Psoas muscle (tissue), 8 donors: ENCODE data around the gene FADS2. TPM values are rescaled to one million over a fixed set of nuclear protein-coding genes. Genes with fewer than 3 reads are reported as not detected.
A peak's percentile ranks its signal among the peaks of the same experiment; 100 is the strongest.

ENCODE experiments used
- ATAC-seq, 4 donors: fragments of 200-7000 bp; cut with Tn5 transposase; one replicate each; pipeline ENCODE4 v1.9.1; 2020; ENCODE audit warnings: moderate library complexity in 3 of 4, mild to moderate bottlenecking in 2 of 4
- DNase-seq, 2 donors: peaks; one replicate each; pipeline ENCODE4 v3.0.0-alpha.2; 2020
- H3K27ac ChIP-seq: fragments of 200-600 bp; one replicate; pipeline ENCODE4 v1.8.0; 2022
- H3K27me3 ChIP-seq, 3 donors: fragments of 200-600 bp in 1 of 3; one replicate each; pipeline versions ENCODE4 v1.6.1 to v1.8.0; 2013 to 2022; ENCODE audit warnings: low read length in 2 of 3, mild to moderate bottlenecking in 2 of 3, moderate library complexity in 1 of 3; ENCODE audit not compliant: insufficient read depth in 3 of 3
- H3K36me3 ChIP-seq, 2 donors: fragments of 200-600 bp in 1 of 2; one replicate each; pipeline versions ENCODE4 v1.6.1 to v1.8.0; 2013 to 2022; ENCODE audit warnings: low read depth in 1 of 2, mild to moderate bottlenecking in 1 of 2, moderate library complexity in 1 of 2; ENCODE audit not compliant: insufficient read depth in 1 of 2
- H3K4me1 ChIP-seq: fragments of 200-600 bp; one replicate; pipeline ENCODE4 v1.8.0; 2022
- H3K4me3 ChIP-seq: fragments of 200-600 bp; one replicate; pipeline ENCODE4 v1.8.0; 2022; ENCODE audit warnings: mild to moderate bottlenecking
- H3K9me3 ChIP-seq: fragments of 200-600 bp; one replicate; pipeline ENCODE4 v1.8.0; 2022
- CTCF ChIP-seq: fragments of 200-600 bp; IDR thresholded peaks from one replicate; pipeline ENCODE4 v1.8.0; 2022; ENCODE audit warnings: antibody characterized with exemption
- WGBS, 3 donors: extraction: QIAGEN DNeasy Blood & Tissue Kit; methylation state at CpG; one replicate each; pipeline versions ENCODE4 v1.1.6 to v1.1.7; 2013; 5-methylcytosine and 5-hydroxymethylcytosine counted together
- intact Hi-C, 2 donors: fragments of 100-400 bp; cut with DNase I; formaldehyde crosslinking; loops; one replicate each; pipeline versions ENCODE4 v1.11.0 to v1.14.2; 2022
- polyA plus RNA-seq, 3 donors: library from polyadenylated mRNA; stranded (reverse); fragments of 200-250 nt; gene quantifications; one replicate each; pipeline ENCODE4 v1.2.3, GENCODE V29; 2013
- total RNA-seq, 4 donors: library from RNA; stranded (reverse); fragmentation: NEBNext Ultra II Directional in 2 of 4; extraction: Animal tissue kit (Norgen Biotek cat#: 25700) in 2 of 4; gene quantifications; one replicate each; pipeline versions ENCODE4 v1.2.1 to v1.2.4, GENCODE V29; 2021 to 2023
- donor health status: healthy with polysubstance abuse.
- donor health status: DM: no; HTN: no; CAD: no; lungs with moderate emphysema.
- donor health status: Bipolar disorder and iron deficiency.
- donor health status: healthy.
- donor health status: DM: yes; HTN: yes; CAD: no.
- donor health status: DM: no; HTN: no; CAD: no.
- donor health status: DM: no; HTN: no; CAD: no.
- donor health status: DM: yes; HTN: yes; CAD: no.

Gene FADS2
- total and polyA plus RNA-seq, 7 donors, result 2.2 to 8.4 (median 5.5) TPM

GRCh38 chr11:61854206-61854895, 26.3 kb downstream of the FADS2 start:
- WGBS, 3 donors, result 85 to 88% (median 88%) methylated on average over 17 of the region's 17 CpGs
- TF ChIP-seq CTCF, result no peak
- no peak overlapping the region for H3K27ac ChIP-seq
- intact Hi-C loops, result no loop called here
- peaks cover 0 to 6% (median 0%) of the 10 kb centered on the region in 3 donors for H3K27me3 ChIP-seq
- no peaks in the 10 kb centered on the region for H3K9me3 ChIP-seq
- ATAC-seq (no peak), DNase-seq (no peak)
- no peaks in the 10 kb centered on the region for H3K36me3 ChIP-seq
- no peak overlapping the region for H3K4me3 ChIP-seq
- H3K4me1 ChIP-seq, result no peaks in the 10 kb centered on the region

- H3K27me3 ChIP-seq, result peaks cover 0 to 6% (median 0%) of the 10 kb centered on the region in 3 donors
- 67 to 81% (median 79%) methylated on average over 14 of the region's 14 CpGs for WGBS, 3 donors
- no peaks in the 10 kb centered on the region for H3K4me1 ChIP-seq
- ATAC-seq (peak in 2 of 4 donors; percentile 25 to 32), DNase-seq (no peak)
- H3K27ac ChIP-seq, result no peak overlapping the region
- no peaks in the 10 kb centered on the region for H3K9me3 ChIP-seq
- intact Hi-C loops, result no loop called here
- H3K4me3 ChIP-seq, result no peak overlapping the region
- no peaks in the 10 kb centered on the region for H3K36me3 ChIP-seq
- TF ChIP-seq CTCF, result no peak
Measured at GRCh38 chr11:61854966-61855714, 27.0 kb downstream of the FADS2 start.

- Histone ChIP-seq H3K27me3 (peaks cover 0 to 6% (median 0%) of the 10 kb centered on the region in 3 donors), H3K9me3 (no peaks in the 10 kb centered on the region), H3K4me1 (no peaks in the 10 kb centered on the region), H3K27ac (no peak overlapping the region), H3K36me3 (no peaks in the 10 kb centered on the region), H3K4me3 (no peak overlapping the region)
- ATAC-seq (no peak), DNase-seq (no peak)
- 78 to 83% (median 80%) methylated on average over 12 of the region's 12 CpGs for WGBS, 3 donors
- intact Hi-C loops, result no loop called here
- TF ChIP-seq CTCF, result no peak
Measured at GRCh38 chr11:61855939-61856680, 28.0 kb downstream of the FADS2 start.

GRCh38 chr11:61860054-61860903, 32.2 kb downstream of the FADS2 start:
- H3K4me1 ChIP-seq, result no peaks in the 10 kb centered on the region
- no peaks in the 10 kb centered on the region for H3K9me3 ChIP-seq
- H3K27ac ChIP-seq, result no peak overlapping the region
- no peaks in the 10 kb centered on the region for H3K27me3 ChIP-seq
- no peak overlapping the region for H3K4me3 ChIP-seq
- ATAC-seq, result no peak
- H3K36me3 ChIP-seq, result no peaks in the 10 kb centered on the region
- intact Hi-C loops, result no loop called here
- WGBS, 3 donors, result 65 to 73% (median 66%) methylated on average over 15 to 16 of the region's 16 CpGs
- DNase-seq, result no peak
- TF ChIP-seq CTCF, result no peak
